Femur (tissue), 1 donor: ENCODE data around the gene RGS11.
"Not testable (repeated sequence)": the region's sequence is repeated elsewhere in the genome, so short reads cannot be mapped to it uniquely, and the experiment has no call there.

Source experiments
- DNase-seq: peaks from one replicate; pipeline ENCODE4 v3.0.0-alpha.2; 2017

RGS11 gene

DNA sequence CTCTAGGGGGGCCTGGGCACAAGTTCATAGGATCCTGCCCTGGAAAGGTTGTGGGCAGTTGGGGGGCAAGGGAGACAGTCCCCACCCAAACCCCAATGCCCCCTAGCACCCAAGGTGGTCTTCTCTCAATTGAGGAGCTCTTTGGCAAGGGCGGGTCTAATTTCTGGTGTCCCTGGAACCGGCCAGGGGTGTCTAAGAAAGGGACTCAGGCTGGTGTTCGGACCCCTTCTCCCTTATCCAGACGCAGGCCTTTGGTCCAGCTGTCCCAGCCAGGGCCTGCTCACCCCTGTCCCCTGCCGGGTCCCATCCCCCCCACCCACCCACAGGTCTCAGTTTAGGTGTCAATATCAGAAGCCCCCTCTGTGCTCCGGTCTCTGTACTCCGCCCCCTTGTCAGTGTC is 3.8 kb upstream of the RGS11 start:
- DNase-seq, result no peak

DNA sequence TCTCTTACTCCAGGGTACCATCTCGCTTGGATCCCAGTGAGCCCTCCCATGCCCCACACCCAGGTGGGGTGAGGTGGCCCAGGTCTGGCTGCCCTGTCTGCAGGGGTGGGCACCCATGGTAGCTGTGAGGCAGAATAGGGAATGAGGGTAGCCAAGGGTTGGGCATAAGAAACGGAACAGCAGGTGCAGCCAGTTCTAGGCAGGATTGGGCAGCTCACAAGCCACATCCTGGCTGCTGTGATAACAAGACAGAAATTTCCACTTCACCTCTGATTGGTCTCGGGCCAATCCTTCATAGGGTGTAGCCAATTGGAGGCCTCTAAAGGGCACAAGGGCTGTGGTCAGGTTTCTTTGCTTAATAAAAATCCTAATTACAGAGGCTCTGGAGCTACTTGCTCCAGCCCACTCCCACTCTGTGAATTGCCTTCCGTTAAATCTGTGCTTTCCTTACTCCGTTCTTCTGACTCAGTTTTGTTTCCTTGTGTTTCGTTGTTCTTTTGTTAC is 3.2 kb upstream of the RGS11 start:
- no peak for DNase-seq

DNA sequence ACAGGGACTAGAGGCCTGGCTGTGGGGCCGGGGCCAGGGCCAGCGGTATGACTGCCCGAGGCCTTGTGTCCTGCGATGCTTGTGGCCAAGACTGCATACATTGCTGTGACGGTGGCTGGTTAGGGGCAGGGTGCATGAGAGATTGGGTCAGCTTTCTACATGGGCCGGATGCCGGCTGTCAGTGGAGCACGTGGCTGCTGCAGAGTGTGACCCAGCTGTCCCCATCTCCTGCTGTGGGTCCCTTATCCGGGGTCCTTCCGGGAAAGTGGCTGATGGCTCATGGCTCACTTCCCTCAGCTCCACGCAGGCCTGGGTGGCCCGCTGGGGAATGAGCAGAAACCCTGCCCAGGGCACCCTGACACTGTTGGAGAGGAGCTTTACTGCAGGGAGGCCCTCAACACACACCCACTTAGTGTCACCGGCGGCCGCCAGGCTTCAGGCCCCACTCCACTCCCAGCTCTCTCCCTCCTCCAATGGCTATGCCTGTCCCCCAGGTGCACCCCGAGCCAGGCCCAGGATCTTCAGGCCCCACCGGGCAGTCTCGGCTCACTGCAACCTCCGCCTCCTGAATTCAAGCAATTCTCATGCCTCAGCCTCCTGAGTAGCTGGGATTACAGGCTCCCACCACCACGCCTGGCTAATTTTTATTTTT is 808 bp upstream of the RGS11 start:
- DNase-seq, result no peak

DNA sequence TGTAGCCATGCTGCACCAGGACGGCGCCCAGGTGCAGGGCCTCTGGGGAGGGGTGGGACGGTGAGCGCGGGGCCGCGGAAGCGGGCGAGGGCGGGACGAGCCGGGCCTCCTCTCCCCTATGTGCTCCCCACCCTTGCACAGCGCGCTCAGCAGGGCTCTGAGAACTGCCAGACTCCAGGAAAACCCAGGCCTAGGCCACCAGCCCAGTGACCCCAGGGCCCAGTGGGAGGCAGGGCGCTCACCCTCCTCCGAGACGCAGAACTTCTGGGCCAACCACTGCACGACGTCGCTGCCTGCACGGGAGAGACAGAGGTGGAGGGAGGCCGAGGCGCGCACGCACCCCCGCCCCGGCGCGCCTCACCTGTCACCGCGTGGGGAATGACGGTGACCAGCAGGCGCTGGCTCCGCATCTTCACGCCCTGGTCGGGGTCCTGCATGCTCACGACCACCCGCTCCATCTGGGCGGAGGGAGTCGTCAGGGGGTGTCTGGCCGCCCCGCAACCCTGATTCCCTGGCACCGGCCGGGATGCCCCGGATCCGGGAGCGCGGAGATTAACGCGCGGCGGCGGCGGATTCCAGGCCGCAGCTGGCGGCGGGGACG is 603 bp downstream of the RGS11 start:
- DNase-seq, result peak; percentile 17

DNA sequence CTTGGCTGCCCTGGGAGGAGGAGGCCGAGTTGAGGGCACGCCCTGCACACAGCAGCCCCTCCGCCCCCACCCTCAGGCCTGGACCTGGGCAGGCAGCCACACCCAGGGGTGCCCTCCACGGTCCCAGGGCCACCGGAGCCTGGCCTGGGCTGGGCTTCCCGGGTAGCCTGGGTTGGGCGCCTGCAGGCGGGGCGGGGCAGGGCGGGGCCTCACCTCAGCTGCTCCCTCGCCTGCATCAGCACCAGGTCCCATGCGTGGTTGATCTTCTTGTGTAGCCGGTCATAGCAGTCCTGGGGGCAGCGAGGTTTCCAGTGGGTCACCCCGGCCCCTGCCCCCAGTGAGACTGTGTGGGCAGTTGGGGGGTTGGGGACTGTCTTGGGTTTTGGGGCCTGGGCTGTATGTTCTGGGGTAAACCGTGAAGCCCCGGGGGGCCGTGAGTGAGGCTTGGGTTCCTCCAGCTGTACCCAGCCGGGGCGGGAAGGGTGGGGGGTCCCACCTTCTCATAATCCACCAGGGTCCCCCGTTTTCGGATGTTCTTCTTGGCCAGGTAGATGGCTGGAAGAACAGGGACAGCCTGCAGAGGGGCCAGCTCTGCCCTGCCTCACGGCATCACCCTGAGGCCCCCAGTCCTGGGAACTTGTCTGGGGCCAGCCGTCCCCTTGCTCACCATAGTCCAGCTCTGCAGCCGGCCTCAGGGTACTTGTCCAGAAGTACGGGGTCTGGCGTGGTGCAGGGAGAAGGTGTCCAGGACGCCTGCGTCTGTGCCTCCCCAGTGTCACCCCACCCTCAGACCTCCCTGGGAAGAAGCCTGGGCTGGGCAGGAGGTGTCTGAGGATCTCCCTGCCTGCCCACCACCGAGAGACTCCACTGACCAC is 2.0 kb downstream of the RGS11 start:
- DNase-seq, result peak; percentile 16

DNA sequence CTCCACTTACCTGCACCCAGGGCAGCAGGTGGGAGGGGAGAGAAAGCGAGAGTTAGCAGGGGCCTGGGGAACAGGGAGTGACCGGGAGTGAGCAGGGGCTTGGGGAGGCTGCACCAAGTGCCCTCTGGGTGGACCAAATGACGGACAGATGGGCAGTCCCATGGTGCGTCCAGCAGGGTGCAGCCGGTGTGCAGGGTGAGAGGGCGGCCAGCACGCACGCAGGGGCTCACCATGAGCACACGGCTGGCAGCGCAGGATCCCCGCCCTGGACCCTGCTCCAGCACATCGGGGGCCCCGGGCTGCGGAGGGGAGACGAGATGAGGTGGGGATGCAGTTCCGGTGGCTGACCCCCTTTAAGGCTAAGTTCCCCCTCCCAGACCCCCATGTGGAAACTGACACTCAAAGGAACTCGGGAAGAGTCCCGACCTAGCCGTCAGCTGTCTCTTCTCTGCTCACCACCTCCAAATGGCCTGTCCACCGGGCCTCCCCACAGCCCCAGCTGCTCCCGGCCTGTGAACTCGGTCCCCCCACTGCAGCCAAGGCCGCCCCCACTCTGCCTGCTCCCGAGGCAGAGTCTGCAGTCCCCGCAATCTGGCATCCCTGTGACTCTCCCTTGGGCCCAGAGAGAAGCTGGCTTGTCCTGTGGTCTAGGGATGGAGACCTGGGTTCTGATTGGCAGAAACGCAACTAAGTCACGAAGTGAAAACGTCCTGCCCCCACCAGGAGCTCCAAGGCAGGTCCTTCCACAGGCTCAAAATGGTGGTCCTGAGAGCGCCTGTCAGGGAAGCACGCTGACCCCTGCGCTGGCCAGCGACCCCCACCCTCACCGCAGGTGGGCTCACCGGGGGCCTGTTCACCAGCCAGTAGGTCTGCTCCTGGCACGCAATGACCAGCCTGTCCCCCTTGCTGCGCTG is 2.9 kb downstream of the RGS11 start:
- DNase-seq, result peak; percentile 12

DNA sequence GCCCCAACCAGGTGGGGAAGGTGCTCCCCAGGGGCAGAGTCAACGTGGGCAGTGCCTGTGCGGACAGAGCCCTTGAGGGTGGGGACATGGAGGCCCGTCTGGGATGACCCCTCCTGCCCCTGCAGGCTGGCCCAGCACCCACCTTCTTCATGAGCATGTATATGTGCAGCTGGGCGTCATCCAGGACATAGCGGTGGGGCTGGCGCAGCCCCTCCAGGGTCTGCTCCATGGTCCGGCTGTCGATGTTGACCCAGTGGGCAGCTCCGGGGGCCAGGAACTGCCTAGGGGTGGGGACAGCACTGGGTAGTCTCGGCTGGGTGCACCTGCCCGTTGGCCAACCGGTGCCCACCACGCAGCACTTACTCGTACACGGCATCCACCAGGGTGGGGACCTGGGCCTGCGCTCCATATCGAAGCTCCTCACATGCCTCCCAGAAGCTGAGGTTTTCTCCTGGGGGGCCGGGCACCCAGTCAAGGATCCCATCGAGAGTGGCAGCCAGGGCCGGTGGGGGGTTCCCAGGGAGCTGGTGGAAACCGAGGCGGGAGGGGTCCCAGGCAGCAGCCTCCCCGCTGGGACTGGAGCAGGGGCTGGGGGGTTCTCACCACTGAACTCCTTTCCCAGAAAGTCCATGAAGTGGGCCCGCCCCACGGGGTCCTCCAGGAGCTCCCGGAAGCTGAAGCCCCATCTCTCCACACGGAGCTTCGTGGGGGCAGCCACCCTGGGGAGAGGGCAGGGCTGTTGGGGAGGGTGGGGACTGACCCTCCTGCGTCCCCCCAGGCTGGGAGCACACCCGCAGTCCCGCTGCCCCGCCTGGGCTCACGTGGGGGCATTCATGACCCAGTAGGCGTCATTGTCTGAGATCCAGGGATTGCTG is 5.1 kb downstream of the RGS11 start:
- DNase-seq, result peak; percentile 19

DNA sequence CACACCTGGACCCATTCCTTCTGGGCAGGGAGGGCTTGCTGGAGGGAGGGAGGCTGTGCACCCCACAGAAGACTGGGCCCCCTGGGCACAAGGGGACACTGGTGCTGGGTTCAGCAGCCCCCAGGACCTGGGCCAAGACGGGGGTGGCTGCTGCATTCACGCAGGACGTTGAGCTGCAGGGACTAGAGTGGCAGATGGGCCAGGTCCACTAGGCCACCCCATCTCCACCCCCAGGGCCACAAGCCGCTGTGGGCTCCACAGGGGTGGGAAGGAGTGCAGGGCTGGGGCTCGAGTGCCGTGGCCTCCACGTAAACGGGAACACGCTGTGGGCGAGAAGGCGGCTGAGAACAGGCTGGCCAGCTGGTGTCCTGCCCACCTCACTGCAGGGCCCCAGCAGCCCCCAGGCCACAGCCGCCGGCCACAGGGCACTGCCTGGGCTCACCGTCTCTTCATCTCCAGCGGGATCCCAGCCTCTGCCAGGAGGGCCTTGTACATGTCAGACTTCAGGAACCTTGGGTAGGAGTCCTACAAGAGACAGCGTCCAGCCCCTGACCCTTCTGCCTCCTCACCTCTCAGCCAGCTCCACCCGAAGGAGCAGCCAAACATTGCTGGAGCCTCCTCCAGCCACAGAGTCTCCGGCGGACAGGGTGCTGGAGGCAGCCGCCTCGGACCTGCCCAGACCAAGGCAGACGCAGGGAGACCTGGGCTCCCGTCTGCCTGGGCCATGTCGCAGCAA is 6.5 kb downstream of the RGS11 start:
- peak; percentile 16 for DNase-seq

DNA sequence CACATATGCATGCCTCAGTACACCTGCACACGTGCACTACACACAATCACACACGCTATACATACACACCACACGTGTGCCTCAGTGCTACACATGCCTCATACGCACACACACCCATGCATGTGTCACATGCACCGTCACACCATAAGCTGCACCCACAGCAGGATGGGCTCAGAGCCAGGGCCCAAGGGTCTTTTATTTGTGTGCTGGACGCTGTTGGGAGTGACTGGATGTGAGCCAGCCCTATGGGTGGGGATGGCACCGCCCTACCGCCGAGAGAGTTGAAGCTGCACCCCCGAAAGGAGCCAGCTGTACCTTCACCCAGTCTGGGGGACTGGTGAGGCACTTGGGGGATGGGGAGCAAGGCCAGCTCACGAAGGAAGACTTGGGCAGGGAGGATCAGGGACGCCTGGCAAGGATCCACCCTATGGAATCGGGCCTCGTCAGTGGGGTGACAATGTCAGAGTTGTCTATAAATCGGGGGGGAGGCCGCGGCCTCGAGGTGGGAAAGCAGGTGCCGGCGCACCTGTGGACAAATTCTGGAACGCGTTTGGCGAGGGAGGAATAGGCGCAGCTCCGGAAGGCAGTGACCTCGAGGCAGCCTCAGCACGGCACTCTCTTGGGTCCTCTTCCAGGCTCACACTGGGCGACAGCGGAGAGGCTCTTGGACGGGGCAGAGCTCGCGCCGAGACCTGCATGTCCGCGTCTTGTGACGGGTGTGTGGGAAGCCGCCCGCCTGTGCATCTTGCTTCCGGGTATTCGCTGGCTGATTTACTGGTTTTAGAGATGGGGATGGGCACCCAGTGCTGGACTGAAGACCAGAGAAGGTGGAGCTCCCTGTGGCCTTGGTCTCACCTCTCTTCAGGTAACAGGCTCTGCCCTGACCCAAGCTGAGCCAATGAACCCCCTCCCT is 7.3 kb downstream of the RGS11 start:
- DNase-seq, result peak; percentile 16

DNA sequence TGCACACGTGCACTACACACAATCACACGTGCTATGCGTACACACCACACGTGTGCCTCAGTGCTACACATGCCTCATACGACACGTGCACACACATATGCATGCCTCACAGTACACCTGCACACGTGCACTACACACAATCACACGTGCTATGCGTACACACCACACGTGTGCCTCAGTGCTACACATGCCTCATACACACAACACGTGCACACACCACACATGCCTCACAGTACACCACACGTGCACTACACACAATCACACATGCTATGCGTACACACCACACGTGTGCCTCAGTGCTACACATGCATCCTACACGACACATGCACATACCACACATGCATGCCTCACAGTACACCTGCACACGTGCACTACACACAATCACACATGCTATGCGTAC is 8.2 kb downstream of the RGS11 start:
- not testable (repeated sequence) for DNase-seq

DNA sequence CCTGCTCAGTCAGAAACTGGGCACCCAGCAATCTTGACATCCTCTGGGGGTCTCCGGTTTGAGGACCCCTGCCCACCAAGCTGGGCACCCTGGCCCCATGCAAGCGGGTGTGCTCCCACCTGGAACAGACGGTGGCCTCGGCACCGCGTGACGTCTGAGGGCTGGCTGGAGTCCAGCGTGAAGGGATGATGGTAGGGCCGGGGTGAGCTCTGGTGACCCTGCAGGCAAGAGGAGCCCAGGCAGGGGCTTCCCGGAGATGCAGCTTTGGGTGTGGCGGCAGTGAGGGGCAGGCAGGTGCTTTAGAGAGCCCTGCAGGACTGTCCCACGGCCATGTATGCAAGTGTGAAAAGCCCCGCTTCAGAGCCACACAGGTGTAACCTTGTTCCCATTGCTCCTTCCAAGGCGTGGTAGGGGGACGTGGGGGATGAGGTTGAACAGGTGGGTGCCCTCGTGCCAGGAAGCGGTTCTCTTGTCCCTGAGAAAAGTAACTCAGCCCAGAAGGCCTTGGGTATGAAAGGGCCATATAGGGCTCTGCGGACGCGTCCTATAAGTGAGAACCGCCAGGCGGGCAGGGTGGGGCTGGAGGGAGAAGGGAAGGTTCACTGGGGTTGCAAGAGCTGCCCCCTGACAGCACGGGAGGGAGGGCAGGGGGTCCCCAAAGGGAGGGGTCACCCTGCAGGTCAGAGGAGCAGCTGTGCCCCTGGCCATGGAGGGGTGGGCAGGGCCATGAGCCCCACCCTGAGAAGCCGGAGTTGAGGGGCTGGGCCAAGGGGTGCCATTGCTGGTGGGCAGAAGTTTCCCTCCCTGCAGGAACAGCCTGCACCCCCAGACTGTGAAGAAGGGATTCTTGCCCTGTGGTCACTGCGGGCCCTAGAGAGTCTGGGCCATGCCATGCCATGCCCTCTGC is 9.2 kb downstream of the RGS11 start:
- DNase-seq, result no peak

DNA sequence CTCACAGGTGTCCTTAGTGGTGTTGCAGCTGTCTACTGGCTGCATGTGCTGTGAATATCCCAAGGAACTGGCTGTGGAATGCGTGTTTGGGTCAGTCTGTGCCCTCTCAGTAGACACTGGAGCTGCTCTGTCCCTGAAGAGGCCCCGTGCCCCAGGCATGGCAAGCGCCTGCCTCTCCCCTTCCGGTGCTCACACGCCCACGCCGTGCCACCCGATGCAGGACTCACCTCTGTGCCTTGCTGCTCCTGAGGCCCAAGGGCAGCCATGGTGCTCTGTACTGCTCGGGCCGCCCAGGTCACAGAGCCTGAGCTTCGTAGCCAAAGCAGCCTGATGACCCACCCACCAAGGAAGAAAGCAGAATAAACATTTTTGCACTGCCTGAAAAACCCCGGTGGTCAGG is 10.0 kb downstream of the RGS11 start:
- DNase-seq, result no peak

DNA sequence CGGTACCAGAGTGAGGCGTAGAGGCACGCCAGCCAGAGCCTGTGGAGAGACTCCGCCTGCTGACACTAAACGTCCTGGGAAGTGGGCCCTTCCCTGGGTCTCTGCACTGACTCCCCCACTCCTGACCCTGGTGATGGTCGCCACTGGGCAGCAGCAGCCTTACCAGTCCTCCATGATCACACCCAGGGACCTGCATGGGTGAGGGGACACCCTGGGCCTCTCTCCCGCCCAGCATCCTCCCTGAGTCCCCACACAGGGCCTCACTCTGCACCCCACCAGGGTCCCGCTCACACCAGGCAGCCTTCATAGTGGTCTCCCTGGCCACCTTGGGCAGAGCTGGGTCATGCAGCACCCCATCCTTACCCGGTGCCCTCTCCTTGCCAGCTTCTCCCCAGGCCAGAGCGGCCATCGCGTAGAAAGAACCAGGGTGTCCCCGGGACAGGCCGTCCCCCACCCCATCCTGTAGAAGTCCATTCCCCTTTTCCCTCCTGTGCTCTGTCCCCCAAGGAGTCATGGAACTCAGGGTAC is 10.7 kb downstream of the RGS11 start:
- no peak for DNase-seq

DNA sequence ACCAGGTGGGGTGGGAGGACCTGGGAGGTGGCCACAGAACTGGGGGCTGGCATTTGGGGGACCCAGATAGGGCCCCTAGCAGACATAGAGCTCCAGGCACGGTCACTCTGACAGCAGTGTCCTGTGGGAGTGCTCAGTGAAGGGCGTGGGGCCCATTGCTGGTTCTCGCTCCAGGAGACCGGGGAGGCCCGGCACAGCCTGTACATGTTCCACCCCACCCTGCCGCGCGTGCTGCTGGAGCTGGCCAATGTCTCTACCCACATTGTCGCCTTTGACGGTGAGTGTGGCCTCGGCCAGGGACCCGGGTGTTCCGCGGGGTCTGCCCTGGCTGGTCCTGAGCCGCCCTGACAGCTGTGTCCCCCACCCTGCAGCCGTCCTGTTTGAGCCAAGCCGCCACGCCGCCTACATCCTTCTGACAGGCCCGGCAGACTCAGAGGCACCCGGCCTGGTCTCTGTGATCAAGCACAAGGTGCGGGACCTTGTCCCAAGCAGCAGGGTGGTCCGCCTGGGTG is 11.2 kb downstream of the RGS11 start:
- DNase-seq, result no peak

DNA sequence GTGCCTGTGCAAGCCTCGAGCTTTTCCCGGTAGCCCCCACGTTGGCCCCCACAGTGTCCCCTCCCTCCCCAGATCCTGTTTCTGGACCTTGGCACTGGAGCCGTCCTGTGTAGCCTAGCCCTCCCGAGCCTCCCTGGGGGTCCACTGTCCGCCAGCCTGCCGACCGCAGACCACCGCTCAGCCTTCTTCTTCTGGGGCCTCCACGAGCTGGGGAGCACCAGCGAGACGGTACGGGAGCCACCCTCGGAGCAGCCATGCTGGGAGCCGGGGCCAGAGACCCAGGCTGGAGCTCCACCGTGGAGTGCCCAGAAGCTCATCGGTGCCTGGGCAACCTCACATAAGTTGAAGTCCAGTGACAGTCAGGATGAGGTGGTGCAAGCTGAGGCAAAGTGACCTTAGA is 11.8 kb downstream of the RGS11 start:
- no peak for DNase-seq

DNA sequence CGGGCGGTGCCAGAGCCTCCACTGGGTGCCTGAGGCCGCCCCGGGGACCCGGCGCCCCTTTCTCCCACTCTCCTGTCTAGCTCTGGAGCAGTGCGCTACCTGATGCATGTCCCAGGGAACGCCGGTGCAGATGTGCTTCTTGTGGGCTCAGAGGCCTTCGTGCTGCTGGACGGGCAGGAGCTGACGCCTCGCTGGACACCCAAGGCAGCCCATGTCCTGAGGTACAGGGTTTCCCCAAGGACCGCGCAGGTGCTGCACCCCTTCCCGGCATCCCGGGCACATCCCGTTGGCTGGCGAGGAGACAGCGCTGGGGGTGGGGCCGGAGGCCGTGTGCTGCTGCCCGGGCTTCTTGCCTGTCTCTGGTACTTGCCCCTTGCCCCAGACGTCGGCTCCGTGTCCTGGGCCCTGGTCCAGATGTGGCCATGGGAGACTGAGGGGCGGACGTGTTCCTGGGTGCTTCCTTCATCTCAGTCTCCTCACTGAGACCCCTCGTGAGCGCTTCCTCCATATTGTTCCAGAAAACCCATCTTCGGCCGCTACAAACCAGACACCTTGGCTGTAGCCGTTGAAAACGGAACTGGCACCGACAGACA is 12.5 kb downstream of the RGS11 start:
- no peak for DNase-seq

DNA sequence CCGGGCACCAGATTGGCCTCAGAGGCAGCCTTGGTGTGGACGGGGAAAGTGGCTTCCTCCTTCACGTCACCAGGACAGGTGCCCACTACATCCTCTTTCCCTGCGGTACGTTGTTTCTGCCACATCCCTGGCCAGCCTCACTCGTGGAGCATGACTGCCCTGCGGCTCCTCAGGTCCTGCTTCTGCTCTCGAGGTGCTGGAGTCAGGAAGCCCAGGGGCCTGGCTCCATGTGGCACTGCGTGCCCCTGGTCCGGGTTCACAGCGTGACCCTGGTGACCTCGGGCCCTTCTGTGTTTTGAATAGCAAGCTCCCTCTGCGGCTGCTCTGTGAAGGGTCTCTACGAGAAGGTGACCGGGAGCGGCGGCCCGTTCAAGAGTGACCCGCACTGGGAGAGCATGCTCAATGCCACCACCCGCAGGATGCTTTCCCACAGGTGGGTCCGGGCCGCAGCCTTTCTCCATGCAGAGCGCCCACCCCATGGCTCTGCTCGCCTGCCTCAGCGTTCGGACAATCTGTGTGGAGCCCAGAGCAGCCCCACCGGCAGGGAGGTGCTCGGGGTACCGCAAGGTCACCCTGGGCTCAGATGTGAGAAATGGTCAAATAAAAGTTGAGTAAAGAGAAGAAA is 13.5 kb downstream of the RGS11 start:
- DNase-seq, result no peak
